Neural cell (in vitro differentiated cells): ENCODE data around the gene SMLR1. TPM values are rescaled to one million over a fixed set of nuclear protein-coding genes. Genes with fewer than 3 reads are reported as not detected.

ENCODE experiments used
- H2AFZ ChIP-seq: fragments of 200-600, 300-800 bp; sonication (generic), shearing (Covaris generic); 2 replicates; pipeline ENCODE4 v1.6.0; 2014; ENCODE audit warnings: low read depth, mild to moderate bottlenecking, antibody characterized with exemption, low read length, moderate library complexity
- H3F3A ChIP-seq: fragments of 200-600 bp; shearing (Covaris generic); 2 replicates; pipeline ENCODE4 v1.6.1; 2016; ENCODE audit warnings: mild to moderate bottlenecking, moderate library complexity, mixed read lengths, antibody characterized with exemption, low read length; ENCODE audit not compliant: insufficient read depth, poor library complexity, severe bottlenecking
- H3K27ac ChIP-seq: fragments of 200-600, 300-800 bp; sonication (generic), shearing (Covaris generic); 2 replicates; pipeline ENCODE4 v1.5.1; 2014; ENCODE audit warnings: mild to moderate bottlenecking, low read length, moderate library complexity
- H3K27me3 ChIP-seq: fragments of 300-800, 200-600 bp; sonication (generic), shearing (Covaris generic); 2 replicates; pipeline ENCODE4 v1.6.0; 2014; ENCODE audit warnings: mild to moderate bottlenecking, low read depth, low read length, moderate library complexity; ENCODE audit not compliant: insufficient read depth
- H3K36me3 ChIP-seq: fragments of 300-800, 200-600 bp; sonication (generic), shearing (Covaris generic); 2 replicates; pipeline ENCODE4 v1.5.1; 2014; ENCODE audit warnings: mild to moderate bottlenecking, antibody characterized with exemption, low read length, moderate library complexity; ENCODE audit not compliant: insufficient read depth
- H3K4me2 ChIP-seq: fragments of 300-800, 200-600 bp; sonication (generic), shearing (Covaris generic); 2 replicates; pipeline ENCODE4 v1.6.0; 2014; ENCODE audit warnings: mild to moderate bottlenecking, low read length
- H3K4me3 ChIP-seq: fragments of 300-800, 200-600 bp; sonication (generic), shearing (Covaris generic); 2 replicates; pipeline ENCODE4 v1.5.1; 2014; ENCODE audit warnings: mild to moderate bottlenecking, low read length, moderate library complexity
- H3K79me2 ChIP-seq: fragments of 200-600 bp; shearing (Covaris generic); replicated peaks from 2 replicates; pipeline ENCODE4 v1.6.0; 2014; ENCODE audit warnings: mild to moderate bottlenecking, low read length, moderate library complexity; ENCODE audit not compliant: insufficient read depth
- H3K9ac ChIP-seq: fragments of 300-800, 200-600 bp; sonication (generic), shearing (Covaris generic); 2 replicates; pipeline ENCODE4 v1.6.1; 2016; ENCODE audit warnings: mild to moderate bottlenecking, low read length, mixed read lengths
- H3K9me2 ChIP-seq: fragments of 200-600 bp; shearing (Covaris generic); 2 replicates; pipeline ENCODE4 v1.6.1; 2016; ENCODE audit warnings: mild to moderate bottlenecking, low read length, mixed read lengths; ENCODE audit not compliant: insufficient read depth
- H3K9me3 ChIP-seq: fragments of 200-600, 300-800 bp; sonication (generic), shearing (Covaris generic); 2 replicates; pipeline ENCODE4 v1.6.1; 2016; ENCODE audit warnings: mild to moderate bottlenecking, mixed run types, low read length, moderate library complexity, mixed read lengths
- H4K20me1 ChIP-seq: fragments of 200-600 bp; shearing (Covaris generic); 2 replicates; pipeline ENCODE4 v1.6.1; 2016; ENCODE audit warnings: mild to moderate bottlenecking, mixed run types; ENCODE audit not compliant: insufficient read depth
- EP300 ChIP-seq: fragments of 450-650 bp; conservative IDR thresholded peaks from 2 replicates; pipeline ENCODE4 v1.6.1; 2014; ENCODE audit warnings: antibody characterized with exemption, mild to moderate bottlenecking, moderate library complexity; ENCODE audit not compliant: poor library complexity, severe bottlenecking
- EZH2 ChIP-seq: fragments of 200-600, 300-800 bp; shearing (Covaris generic), sonication (generic); IDR thresholded peaks from 2 replicates; pipeline ENCODE4 v1.6.1; 2014; ENCODE audit warnings: antibody characterized with exemption, low read length, borderline replicate concordance, mild to moderate bottlenecking; ENCODE audit not compliant: insufficient read depth, poor library complexity, severe bottlenecking
- MXI1 ChIP-seq: fragments of 450-650 bp; conservative IDR thresholded peaks from 2 replicates; pipeline ENCODE4 v1.6.1; 2014; ENCODE audit warnings: antibody characterized with exemption, mild to moderate bottlenecking; ENCODE audit not compliant: poor library complexity, severe bottlenecking
- POLR2AphosphoS5 ChIP-seq: IDR thresholded peaks from 2 replicates; pipeline ENCODE4 v1.6.1; 2012
- RAD21 ChIP-seq: fragments of 450-650 bp; conservative IDR thresholded peaks from 2 replicates; pipeline ENCODE4 v1.6.1; 2014; ENCODE audit warnings: antibody characterized with exemption, mild to moderate bottlenecking, moderate library complexity
- SMC3 ChIP-seq: fragments of 450-650 bp; conservative IDR thresholded peaks from 2 replicates; pipeline ENCODE4 v1.6.1; 2014; ENCODE audit warnings: antibody characterized with exemption, mild to moderate bottlenecking, moderate library complexity; ENCODE audit not compliant: poor library complexity
- TAF1 ChIP-seq: IDR thresholded peaks from 2 replicates; pipeline ENCODE4 v1.6.1; 2012; ENCODE audit warnings: low read depth
- polyA plus RNA-seq: library from polyadenylated mRNA; depleted of rRNA; stranded (reverse); fragments of >200 nt; gene quantifications from 2 replicates; pipeline ENCODE4 v1.2.3, GENCODE V29; 2014
- TF ChIP-seq, protein P1 (sequence below): IDR thresholded peaks from 2 replicates; pipeline ENCODE4 v1.6.1; 2012; ENCODE audit warnings: borderline replicate concordance
- TF ChIP-seq, protein P2 (sequence below): fragments of 450-650 bp; IDR thresholded peaks from 2 replicates; pipeline ENCODE4 v1.5.1; 2014; ENCODE audit warnings: antibody characterized with exemption, mild to moderate bottlenecking, moderate library complexity; ENCODE audit not compliant: poor library complexity, severe bottlenecking

SMLR1 gene
- polyA plus RNA-seq, 1 donor from 2014 or later: not detected

DNA sequence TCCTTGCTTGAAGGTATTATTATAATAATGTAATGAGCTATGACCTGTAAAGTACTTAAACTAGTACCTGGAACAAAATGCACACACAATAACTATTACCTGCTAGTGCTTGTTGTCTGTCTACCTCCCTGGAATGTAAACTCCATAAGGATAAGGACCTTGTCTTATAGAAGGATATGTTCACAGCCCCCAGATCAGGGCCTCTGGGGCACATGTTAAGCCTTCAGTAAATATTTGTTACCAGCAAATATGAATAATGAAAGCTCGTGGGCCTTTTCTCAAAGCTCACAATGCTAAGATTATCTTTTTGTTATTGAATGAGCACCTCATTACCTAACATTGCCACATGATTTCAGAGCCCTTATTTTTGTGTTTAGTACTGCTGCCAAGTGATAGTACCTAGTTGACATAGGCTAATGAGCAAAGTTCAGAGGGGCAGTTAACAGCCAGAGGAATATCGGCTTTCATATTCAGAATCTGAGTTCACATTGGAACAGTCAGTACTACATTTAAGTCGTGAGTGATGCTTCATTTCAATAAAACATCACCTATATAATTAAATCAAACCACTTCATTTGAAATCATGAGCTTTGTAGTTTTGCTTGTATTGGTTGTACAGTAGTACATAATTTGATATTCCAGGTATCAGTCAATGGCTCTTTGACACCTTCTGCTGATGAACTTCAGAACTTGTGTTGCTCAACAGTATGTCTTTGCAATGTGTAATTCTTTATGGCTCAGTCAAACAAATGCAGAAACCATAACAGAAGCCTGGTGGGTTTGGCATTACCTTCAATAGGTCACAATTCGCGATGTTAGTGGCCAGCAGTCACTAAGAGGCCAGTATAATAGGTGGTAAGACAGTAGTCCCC lies 11.8 kb upstream of the SMLR1 start:
- Histone ChIP-seq H3K79me2 (no peaks in the 10 kb centered on the region), H3K27ac (no peak overlapping the region), H3K4me3 (no peak overlapping the region), H2AFZ (no peak overlapping the region), H3K4me2 (no peak overlapping the region), H3K9me2 (no peaks in the 10 kb centered on the region), H3K9me3 (no peaks in the 10 kb centered on the region), H4K20me1 (no peaks in the 10 kb centered on the region), H3K9ac (no peak overlapping the region), H3K27me3 (no peaks in the 10 kb centered on the region), H3F3A (no peaks in the 10 kb centered on the region), H3K36me3 (no peaks in the 10 kb centered on the region)
- TF ChIP-seq RAD21 (no peak), SMC3 (no peak), EZH2 (no peak), EP300 (no peak), POLR2AphosphoS5 (no peak), TAF1 (no peak), MXI1 (no peak)
- TF ChIP-seq, protein P1, sequence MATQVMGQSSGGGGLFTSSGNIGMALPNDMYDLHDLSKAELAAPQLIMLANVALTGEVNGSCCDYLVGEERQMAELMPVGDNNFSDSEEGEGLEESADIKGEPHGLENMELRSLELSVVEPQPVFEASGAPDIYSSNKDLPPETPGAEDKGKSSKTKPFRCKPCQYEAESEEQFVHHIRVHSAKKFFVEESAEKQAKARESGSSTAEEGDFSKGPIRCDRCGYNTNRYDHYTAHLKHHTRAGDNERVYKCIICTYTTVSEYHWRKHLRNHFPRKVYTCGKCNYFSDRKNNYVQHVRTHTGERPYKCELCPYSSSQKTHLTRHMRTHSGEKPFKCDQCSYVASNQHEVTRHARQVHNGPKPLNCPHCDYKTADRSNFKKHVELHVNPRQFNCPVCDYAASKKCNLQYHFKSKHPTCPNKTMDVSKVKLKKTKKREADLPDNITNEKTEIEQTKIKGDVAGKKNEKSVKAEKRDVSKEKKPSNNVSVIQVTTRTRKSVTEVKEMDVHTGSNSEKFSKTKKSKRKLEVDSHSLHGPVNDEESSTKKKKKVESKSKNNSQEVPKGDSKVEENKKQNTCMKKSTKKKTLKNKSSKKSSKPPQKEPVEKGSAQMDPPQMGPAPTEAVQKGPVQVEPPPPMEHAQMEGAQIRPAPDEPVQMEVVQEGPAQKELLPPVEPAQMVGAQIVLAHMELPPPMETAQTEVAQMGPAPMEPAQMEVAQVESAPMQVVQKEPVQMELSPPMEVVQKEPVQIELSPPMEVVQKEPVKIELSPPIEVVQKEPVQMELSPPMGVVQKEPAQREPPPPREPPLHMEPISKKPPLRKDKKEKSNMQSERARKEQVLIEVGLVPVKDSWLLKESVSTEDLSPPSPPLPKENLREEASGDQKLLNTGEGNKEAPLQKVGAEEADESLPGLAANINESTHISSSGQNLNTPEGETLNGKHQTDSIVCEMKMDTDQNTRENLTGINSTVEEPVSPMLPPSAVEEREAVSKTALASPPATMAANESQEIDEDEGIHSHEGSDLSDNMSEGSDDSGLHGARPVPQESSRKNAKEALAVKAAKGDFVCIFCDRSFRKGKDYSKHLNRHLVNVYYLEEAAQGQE: no peak
- TF ChIP-seq, protein P2, sequence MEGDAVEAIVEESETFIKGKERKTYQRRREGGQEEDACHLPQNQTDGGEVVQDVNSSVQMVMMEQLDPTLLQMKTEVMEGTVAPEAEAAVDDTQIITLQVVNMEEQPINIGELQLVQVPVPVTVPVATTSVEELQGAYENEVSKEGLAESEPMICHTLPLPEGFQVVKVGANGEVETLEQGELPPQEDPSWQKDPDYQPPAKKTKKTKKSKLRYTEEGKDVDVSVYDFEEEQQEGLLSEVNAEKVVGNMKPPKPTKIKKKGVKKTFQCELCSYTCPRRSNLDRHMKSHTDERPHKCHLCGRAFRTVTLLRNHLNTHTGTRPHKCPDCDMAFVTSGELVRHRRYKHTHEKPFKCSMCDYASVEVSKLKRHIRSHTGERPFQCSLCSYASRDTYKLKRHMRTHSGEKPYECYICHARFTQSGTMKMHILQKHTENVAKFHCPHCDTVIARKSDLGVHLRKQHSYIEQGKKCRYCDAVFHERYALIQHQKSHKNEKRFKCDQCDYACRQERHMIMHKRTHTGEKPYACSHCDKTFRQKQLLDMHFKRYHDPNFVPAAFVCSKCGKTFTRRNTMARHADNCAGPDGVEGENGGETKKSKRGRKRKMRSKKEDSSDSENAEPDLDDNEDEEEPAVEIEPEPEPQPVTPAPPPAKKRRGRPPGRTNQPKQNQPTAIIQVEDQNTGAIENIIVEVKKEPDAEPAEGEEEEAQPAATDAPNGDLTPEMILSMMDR: no peak

DNA sequence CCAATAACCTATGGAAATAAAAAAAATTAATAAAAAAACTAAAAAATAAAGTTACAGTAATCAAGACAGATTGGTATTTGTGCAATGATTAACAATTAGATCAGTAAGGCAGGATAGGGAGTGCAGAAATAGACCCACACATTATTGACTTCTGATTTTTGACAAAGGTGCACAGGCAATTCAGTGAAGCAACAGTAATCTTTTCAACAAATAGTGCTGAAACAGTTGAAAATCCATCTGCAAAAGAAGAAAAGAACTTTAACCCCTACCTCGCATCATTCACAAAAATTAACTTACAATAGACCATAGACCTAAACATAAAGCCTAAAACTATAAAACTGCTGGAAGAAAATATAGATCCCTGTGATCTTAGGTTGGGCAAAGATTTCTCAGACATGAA lies 4.5 kb upstream of the SMLR1 start:
- H3K79me2 ChIP-seq: no peaks in the 10 kb centered on the region
- H4K20me1 ChIP-seq: no peaks in the 10 kb centered on the region
- no peak overlapping the region for H3K9ac ChIP-seq
- TF ChIP-seq, protein P2: no peak
- no peak for TF ChIP-seq MXI1
- TF ChIP-seq, protein P1: no peak
- TF ChIP-seq TAF1: no peak
- no peak for TF ChIP-seq EZH2
- no peak for TF ChIP-seq SMC3
- TF ChIP-seq EP300: no peak
- no peak for TF ChIP-seq RAD21
- TF ChIP-seq POLR2AphosphoS5: no peak
- no peak overlapping the region for H3K4me2 ChIP-seq
- no peaks in the 10 kb centered on the region for H3K36me3 ChIP-seq
- no peak overlapping the region for H2AFZ ChIP-seq
- no peaks in the 10 kb centered on the region for H3F3A ChIP-seq
- H3K9me2 ChIP-seq: no peaks in the 10 kb centered on the region
- no peaks in the 10 kb centered on the region for H3K9me3 ChIP-seq
- no peak overlapping the region for H3K4me3 ChIP-seq
- H3K27me3 ChIP-seq: no peaks in the 10 kb centered on the region
- H3K27ac ChIP-seq: no peak overlapping the region
